DMS79 treated with DMSO at 0.1 percent for 48 hours (cell line): Measurements from ENCODE around the gene HES4.

ENCODE experiments used
- DNase-seq: peaks from one replicate; lab custom pipeline; 2025; lab: John Stamatoyannopoulos, UW

Gene HES4, protein sequence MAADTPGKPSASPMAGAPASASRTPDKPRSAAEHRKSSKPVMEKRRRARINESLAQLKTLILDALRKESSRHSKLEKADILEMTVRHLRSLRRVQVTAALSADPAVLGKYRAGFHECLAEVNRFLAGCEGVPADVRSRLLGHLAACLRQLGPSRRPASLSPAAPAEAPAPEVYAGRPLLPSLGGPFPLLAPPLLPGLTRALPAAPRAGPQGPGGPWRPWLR

DNA sequence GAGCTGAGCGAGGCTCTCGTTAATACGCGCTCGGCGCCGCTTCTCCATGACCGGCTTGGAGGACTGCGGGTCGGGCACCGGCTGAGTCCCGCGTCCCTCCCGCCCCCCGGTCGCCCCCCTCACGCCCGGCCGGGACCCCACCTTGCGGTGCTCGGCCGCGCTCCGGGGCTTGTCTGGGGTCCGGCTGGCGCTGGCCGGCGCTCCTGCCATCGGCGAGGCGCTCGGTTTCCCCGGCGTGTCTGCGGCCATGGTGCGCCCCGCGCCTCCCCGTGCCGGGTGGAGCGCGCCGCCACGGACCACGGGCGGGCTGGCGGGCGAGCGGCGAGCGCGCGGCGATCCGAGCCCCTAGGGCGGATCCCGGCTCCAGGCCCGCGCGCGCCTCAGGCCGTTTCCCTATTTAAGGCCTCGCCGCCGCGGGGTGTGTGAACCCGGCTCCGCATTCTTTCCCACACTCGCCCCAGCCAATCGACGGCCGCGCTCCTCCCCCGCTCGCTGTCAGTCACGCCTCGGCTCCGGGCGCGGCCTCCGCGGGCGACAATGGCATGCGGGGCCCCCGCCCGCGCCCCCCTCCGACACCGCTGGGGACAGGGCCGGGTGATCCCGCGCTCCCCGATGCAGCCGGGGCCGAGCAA is at the start of gene HES4:
Gene HES4, minus strand, starts transcription at position 373 of the 632 bp plus-strand sequence. Its CDS starts 124 bp downstream, at position 249.
- DNase-seq: peak; percentile 88

DNA sequence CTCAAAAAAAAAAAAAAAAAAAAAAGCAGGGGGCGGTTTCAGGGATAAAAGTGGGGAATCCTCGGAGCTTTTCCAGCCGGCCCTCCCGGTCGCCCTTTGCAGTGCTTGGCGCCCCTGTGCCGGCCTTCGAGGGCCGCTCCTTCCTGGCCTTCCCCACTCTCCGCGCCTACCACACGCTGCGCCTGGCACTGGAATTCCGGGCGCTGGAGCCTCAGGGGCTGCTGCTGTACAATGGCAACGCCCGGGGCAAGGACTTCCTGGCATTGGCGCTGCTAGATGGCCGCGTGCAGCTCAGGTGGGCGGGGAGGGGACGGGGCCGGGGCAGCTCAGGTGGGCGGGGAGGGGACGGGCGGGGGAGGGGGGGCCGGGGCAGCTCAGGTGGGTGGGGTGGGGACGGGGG is 48.9 kb upstream of the HES4 start:
- DNase-seq: no peak

- no peak for DNase-seq
These were observed 48.1 kb upstream of the HES4 start for GRCh38 chr1:1047963-1048362.

GRCh38 chr1:1047407-1047806 is 47.5 kb upstream of the HES4 start:
- DNase-seq: no peak

DNA sequence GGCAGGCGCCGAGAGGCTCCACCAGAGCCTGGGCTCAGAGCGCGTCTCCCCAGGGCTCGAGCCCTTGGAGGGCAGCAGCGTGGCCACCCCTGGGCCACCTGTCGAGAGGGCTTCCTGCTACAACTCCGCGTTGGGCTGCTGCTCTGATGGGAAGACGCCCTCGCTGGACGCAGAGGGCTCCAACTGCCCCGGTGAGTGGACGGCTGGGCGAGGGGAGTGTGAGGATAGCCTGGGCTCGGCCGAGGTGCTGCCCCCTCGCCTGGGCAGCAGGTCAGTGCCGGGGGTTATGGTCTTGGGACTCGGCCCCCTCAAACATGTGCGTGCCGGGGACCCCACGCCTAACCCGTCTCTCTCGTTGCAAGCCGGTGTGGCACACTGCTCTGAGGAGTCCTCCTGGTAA is 46.9 kb upstream of the HES4 start:
- DNase-seq: no peak

GRCh38 chr1:1046243-1046642 is 46.3 kb upstream of the HES4 start:
- DNase-seq: no peak

DNA sequence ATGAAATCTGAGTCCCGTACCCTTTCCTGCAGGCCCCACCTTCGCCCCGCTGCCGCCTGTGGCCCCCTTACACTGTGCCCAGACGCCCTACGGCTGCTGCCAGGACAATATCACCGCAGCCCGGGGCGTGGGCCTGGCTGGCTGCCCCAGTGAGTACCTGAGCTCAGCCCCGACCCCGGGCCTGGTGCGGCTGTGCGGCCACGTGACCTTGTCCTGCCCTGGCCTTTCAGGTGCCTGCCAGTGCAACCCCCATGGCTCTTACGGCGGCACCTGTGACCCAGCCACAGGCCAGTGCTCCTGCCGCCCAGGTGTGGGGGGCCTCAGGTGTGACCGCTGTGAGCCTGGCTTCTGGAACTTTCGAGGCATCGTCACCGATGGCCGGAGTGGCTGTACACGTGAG is 45.2 kb upstream of the HES4 start:
- no peak for DNase-seq

DNA sequence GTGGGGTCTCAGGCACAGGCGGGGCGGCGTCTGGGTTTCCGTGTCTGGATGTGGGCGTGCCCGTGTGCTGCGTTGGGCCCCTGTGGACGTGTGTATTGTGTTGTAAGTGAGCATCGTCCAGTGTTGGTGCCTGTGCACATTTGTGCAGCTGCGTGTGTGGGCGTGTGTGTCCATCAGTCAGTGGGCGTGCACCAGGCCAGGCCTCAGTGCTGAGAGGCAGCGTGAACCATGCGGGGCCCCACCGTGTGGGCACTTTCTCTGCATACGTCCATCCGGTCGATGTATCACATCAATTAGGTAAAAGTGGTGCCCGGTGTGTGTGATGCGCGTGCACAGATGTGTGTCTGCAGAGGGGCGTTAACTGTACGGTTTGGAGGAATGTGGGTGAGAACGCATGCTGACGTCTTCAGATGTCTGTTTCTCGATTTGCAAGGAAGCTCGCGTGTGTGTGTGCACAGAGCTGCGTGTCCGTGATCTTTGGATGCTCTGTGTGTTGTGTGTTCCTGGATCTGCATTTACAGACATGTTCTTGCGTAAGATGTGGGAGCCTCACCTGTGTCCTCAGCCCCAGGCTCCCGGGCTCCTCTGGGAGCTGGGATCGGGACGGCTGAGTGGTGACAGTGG is 44.7 kb upstream of the HES4 start:
- DNase-seq: no peak

- no peak for DNase-seq
These were observed 44.0 kb upstream of the HES4 start for GRCh38 chr1:1043921-1044320.

- no peak for DNase-seq
These were observed 43.5 kb upstream of the HES4 start for GRCh38 chr1:1043411-1043810.

- no peak for DNase-seq
These were observed 42.9 kb upstream of the HES4 start for GRCh38 chr1:1042835-1043234.

GRCh38 chr1:1041873-1042272 is 42.0 kb upstream of the HES4 start:
- no peak for DNase-seq

DNA sequence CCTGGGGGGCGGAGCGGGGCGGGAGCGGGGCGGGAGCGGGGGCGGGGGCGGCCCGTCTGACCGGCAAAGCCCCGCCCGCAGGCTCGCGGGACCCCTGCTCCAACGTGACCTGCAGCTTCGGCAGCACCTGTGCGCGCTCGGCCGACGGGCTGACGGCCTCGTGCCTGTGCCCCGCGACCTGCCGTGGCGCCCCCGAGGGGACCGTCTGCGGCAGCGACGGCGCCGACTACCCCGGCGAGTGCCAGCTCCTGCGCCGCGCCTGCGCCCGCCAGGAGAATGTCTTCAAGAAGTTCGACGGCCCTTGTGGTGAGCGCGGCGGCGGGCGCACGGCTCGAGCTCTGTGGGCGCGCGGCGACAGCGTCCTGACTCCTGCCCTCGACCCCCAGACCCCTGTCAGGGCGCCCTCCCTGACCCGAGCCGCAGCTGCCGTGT is 41.2 kb upstream of the HES4 start:
- no peak for DNase-seq

- no peak for DNase-seq
These were observed 40.4 kb upstream of the HES4 start for GRCh38 chr1:1040004-1040991.

DNA sequence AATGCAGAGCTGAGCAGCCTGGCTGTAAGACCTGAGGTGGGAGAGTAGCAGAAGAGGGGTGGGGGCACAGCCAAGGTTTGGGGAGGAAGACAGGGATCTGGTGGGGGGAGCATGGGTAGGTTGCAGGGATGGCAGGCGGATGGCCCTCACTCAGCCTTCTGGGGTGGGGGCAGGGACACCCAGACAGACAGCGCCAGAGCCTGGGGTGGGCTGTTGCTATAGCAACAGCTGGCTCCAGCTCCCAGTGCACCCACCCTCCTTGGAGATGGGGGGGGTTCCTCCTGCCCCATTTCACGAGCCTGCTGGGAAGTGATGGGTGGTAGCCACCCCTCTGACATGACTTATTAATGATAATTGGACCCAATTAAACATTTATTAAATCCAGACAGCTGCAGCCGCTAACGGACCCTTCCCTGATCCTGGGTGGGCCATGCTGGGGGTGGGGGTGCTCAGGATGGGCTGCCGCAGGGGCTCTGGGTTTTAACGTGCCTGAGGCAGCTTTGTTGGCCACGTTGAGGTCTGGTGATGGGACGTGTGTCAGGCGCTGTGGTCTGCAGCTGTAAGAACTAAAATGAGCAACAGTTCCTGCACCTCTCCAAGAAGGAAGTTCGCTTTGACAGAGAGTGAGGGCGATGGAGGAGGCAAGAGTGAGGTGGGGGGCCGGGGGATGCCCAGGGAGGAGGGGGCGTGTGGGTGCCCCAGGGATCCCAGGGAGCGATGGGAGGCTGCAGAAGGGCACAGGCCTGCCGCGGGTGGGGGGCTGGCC is 39.4 kb upstream of the HES4 start:
- DNase-seq: no peak

DNA sequence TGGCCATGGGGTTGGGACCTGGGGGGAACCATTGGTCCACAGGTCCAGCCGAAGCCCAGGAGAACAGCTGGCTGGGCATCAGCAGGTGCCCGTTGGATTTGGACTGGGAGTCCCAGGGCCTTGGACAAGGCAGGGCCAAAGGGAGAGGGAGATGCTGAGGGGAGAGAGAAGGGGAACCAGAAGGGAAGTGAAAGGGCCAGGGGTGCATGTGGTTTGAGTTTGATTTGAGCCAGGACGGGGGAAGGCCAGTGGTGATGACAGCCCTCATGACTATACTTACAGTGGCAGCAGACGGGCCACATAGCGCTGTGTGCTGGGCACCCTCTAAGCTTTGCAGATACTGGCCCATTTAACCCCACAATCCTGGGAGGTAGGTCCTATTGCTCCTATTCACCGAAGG is 38.8 kb upstream of the HES4 start:
- DNase-seq: no peak

- DNase-seq: no peak
These were observed 37.8 kb upstream of the HES4 start for GRCh38 chr1:1037366-1038327.

DNA sequence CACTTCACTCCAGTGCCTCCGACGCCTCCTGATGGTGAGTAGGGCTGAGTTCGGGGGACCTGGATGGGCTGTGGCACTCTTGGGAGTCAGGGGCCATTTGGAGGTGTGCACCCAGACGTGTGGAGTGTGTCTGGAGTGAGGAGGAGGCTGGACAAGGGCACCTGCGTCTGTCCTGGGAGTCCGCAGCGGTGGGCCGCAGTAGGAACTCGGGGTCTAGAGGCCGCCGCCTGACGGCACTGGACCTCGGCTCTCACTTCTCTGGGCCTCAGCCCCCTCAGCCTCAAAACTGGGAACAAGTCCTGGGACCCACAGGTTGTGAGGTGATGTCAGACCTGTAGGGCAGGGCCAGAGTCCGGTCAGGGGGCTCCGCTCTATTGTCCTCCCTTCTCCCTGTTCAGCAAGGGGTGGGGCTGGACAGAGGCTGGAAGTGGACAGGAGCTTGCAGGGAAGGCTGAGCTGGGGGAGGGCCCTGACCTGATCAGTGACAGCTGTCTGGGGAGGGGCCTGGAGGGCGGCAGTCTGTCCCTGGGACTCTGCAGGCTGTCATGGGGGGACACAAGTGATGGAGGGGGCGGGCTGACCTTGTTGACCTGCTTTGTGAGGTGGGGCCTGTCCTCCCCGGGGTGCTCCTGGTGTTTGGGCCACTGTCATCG is 35.5 kb upstream of the HES4 start:
- no peak for DNase-seq

DNA sequence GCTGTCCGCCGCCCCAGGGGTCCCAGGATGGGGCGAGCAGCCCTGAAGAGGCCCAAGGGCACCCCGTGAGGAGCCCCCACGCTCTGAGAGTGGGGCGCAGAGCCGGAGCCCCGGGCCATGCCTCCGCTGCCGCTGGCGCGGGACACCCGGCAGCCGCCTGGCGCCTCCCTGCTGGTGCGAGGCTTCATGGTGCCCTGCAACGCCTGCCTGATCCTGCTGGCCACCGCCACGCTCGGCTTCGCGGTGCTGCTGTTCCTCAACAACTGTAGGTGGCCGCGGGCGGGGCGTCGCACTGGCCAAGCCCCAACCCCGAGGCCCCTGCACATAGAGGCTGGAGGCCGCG is 34.5 kb upstream of the HES4 start:
- DNase-seq: peak; percentile 21
